Measurements from ENCODE around the gene CDH23.

Gene CDH23

GRCh38 chr10:71468363-71469094 is 71.8 kb downstream of the CDH23 start:
- H3K27ac ChIP-seq = no peak overlapping the region
- TF ChIP-seq CTCF (conservative IDR thresholded peaks at IDR 0.05) = no peak

- H3K27ac ChIP-seq = no peak overlapping the region
- TF ChIP-seq CTCF (conservative IDR thresholded peaks at IDR 0.05) = no peak
Measured at GRCh38 chr10:71471006-71471405, 74.3 kb downstream of the CDH23 start.

- H3K27ac ChIP-seq = no peak overlapping the region
- TF ChIP-seq CTCF (conservative IDR thresholded peaks at IDR 0.05) = no peak
Measured at GRCh38 chr10:71471957-71472365, 75.2 kb downstream of the CDH23 start.

GRCh38 chr10:71472466-71472865 is 75.7 kb downstream of the CDH23 start:
- no peak for TF ChIP-seq CTCF (conservative IDR thresholded peaks at IDR 0.05)
- H3K27ac ChIP-seq = no peak overlapping the region

GRCh38 chr10:71472912-71473311 is 76.2 kb downstream of the CDH23 start:
- no peak for TF ChIP-seq CTCF (conservative IDR thresholded peaks at IDR 0.05)
- no peak overlapping the region for H3K27ac ChIP-seq

- no peak for TF ChIP-seq CTCF (conservative IDR thresholded peaks at IDR 0.05)
- no peak overlapping the region for H3K27ac ChIP-seq
Measured at GRCh38 chr10:71473671-71474599, 77.2 kb downstream of the CDH23 start.

GRCh38 chr10:71474702-71475242 is 78.1 kb downstream of the CDH23 start:
- H3K27ac ChIP-seq = no peak overlapping the region
- no peak for TF ChIP-seq CTCF (conservative IDR thresholded peaks at IDR 0.05)

All from VCaP (cell line).